ENCODE results near the gene GOT1. TPM values are rescaled to one million over a fixed set of nuclear protein-coding genes. Genes with fewer than 3 reads are reported as not detected.

GOT1 gene
- total and polyA plus RNA-seq, 4 donors, result 73.5 to 271 (median 123) TPM

GRCh38 chr10:99393683-99394082 lies 36.7 kb downstream of the GOT1 start:
- DNase-seq (ENCODE audit: low spot score), result no peak
- Histone ChIP-seq H3K4me1 (ENCODE audit: control insufficient read depth in 4 of 4, insufficient read depth in 4 of 4, low read length in 3 of 4) (peaks cover 5 to 45% (median 32%) of the 10 kb centered on the region in 4 donors), H3K9me3 (ENCODE audit: control insufficient read depth in 4 of 4, low read length in 3 of 4) (no peaks in the 10 kb centered on the region), H3K4me3 (ENCODE audit: low read depth in 1 of 3, low read length in 3 of 3) (no peak overlapping the region), H3K36me3 (ENCODE audit: control insufficient read depth in 4 of 4, insufficient read depth in 3 of 4, low read depth in 1 of 4, low read length in 3 of 4) (peaks cover 7 to 23% (median 22%) of the 10 kb centered on the region in 4 donors), H3K27me3 (ENCODE audit: control insufficient read depth in 4 of 4, insufficient read depth in 4 of 4, low read length in 3 of 4) (no peaks in the 10 kb centered on the region), H3K9ac (ENCODE audit: low read depth in 1 of 2, low read length in 2 of 2) (no peak overlapping the region), H3K27ac (ENCODE audit: low read depth in 1 of 2, low read length in 2 of 2) (no peak overlapping the region)
- WGBS, result 66% methylated on average over 5 of the region's 5 CpGs
- TF ChIP-seq TAF1 (conservative IDR thresholded peaks at IDR 0.05), result no peak

GRCh38 chr10:99393036-99393435 lies 37.4 kb downstream of the GOT1 start:
- H3K36me3 ChIP-seq (ENCODE audit: control insufficient read depth in 4 of 4, insufficient read depth in 3 of 4, low read depth in 1 of 4, low read length in 3 of 4), result peaks cover 7 to 19% (median 16%) of the 10 kb centered on the region in 4 donors
- H3K4me3 ChIP-seq (ENCODE audit: low read depth in 1 of 3, low read length in 3 of 3), result no peak overlapping the region
- TF ChIP-seq FOXA1 (IDR thresholded peaks at IDR 0.05), result no peak
- no peak for TF ChIP-seq YY1 (IDR thresholded peaks at IDR 0.05)
- no peak for TF ChIP-seq ATF3 (IDR thresholded peaks at IDR 0.05)
- no peak for TF ChIP-seq MAX (IDR thresholded peaks at IDR 0.05)
- TF ChIP-seq EGR1 (IDR thresholded peaks at IDR 0.05; ENCODE audit: low read depth in 2 of 2), result no peak
- no peak for TF ChIP-seq SP1 (IDR thresholded peaks at IDR 0.05)
- no peak for TF ChIP-seq FOXA2 (IDR thresholded peaks at IDR 0.05)
- TF ChIP-seq CTCF (IDR thresholded peaks at IDR 0.05; ENCODE audit: low read depth, low read length, missing input control), result no peak
- no peak for TF ChIP-seq TAF1 (conservative IDR thresholded peaks at IDR 0.05)
- DNase-seq (ENCODE audit: low spot score), result no peak
- peaks cover 5 to 44% (median 32%) of the 10 kb centered on the region in 4 donors for H3K4me1 ChIP-seq (ENCODE audit: control insufficient read depth in 4 of 4, insufficient read depth in 4 of 4, low read length in 3 of 4)
- H3K9me3 ChIP-seq (ENCODE audit: control insufficient read depth in 4 of 4, low read length in 3 of 4), result no peaks in the 10 kb centered on the region
- WGBS, result 28% methylated on average over 2 of the region's 2 CpGs
- H3K27ac ChIP-seq (ENCODE audit: low read depth in 1 of 2, low read length in 2 of 2), result no peak overlapping the region
- H3K27me3 ChIP-seq (ENCODE audit: control insufficient read depth in 4 of 4, insufficient read depth in 4 of 4, low read length in 3 of 4), result no peaks in the 10 kb centered on the region
- no peak overlapping the region for H3K9ac ChIP-seq (ENCODE audit: low read depth in 1 of 2, low read length in 2 of 2)

GRCh38 chr10:99391346-99391745 lies 39.1 kb downstream of the GOT1 start:
- H3K36me3 ChIP-seq (ENCODE audit: control insufficient read depth in 4 of 4, insufficient read depth in 3 of 4, low read depth in 1 of 4, low read length in 3 of 4), result peaks cover 0 to 2% (median 1%) of the 10 kb centered on the region in 4 donors
- no peak overlapping the region for H3K9ac ChIP-seq (ENCODE audit: low read depth in 1 of 2, low read length in 2 of 2)
- 92% methylated on average over 2 of the region's 2 CpGs for WGBS

More at GRCh38 chr10:99391346-99391745, 39.1 kb downstream of the GOT1 start:
- no peak for TF ChIP-seq RXRA (IDR thresholded peaks at IDR 0.05)
- TF ChIP-seq REST (IDR thresholded peaks at IDR 0.05), result no peak
- TF ChIP-seq JUND (IDR thresholded peaks at IDR 0.05), result no peak
- TF ChIP-seq GABPA (IDR thresholded peaks at IDR 0.05 in 1 of 2, conservative IDR thresholded peaks at IDR 0.05 in 1 of 2), result no peak
- TF ChIP-seq CTCF (IDR thresholded peaks at IDR 0.05; ENCODE audit: low read depth, low read length, missing input control), result no peak
- no peak for TF ChIP-seq TAF1 (conservative IDR thresholded peaks at IDR 0.05)
- TF ChIP-seq ATF3 (IDR thresholded peaks at IDR 0.05), result no peak
- TF ChIP-seq SP1 (IDR thresholded peaks at IDR 0.05), result no peak
- TF ChIP-seq FOXA1 (IDR thresholded peaks at IDR 0.05), result no peak
- TF ChIP-seq HNF4A (conservative IDR thresholded peaks at IDR 0.05), result no peak
- TF ChIP-seq NR2F2 (IDR thresholded peaks at IDR 0.05), result no peak
- no peaks in the 10 kb centered on the region for H3K9me3 ChIP-seq (ENCODE audit: control insufficient read depth in 4 of 4, low read length in 3 of 4)
- no peak overlapping the region for H3K4me3 ChIP-seq (ENCODE audit: low read depth in 1 of 3, low read length in 3 of 3)
- H3K27me3 ChIP-seq (ENCODE audit: control insufficient read depth in 4 of 4, insufficient read depth in 4 of 4, low read length in 3 of 4), result no peaks in the 10 kb centered on the region
- peaks cover 0 to 28% (median 19%) of the 10 kb centered on the region in 4 donors for H3K4me1 ChIP-seq (ENCODE audit: control insufficient read depth in 4 of 4, insufficient read depth in 4 of 4, low read length in 3 of 4)
- DNase-seq (ENCODE audit: low spot score), result no peak
- H3K27ac ChIP-seq (ENCODE audit: low read depth in 1 of 2, low read length in 2 of 2), result no peak overlapping the region

Measured in liver (tissue), 9 donors.